Right lobe of liver (tissue), 4 donors: ENCODE results near the gene PGC.

Experiments used
- POLR2A ChIP-seq: fragments of 450-650 bp; IDR thresholded peaks from one replicate; pipeline ENCODE4 v1.6.1; 2017; ENCODE audit warnings: antibody characterized with exemption, mild to moderate bottlenecking
- TF ChIP-seq, protein P1 (sequence below), 4 donors: fragments of 200-600 bp in 3 of 4; fragments of 450-650 bp in 1 of 4; IDR thresholded peaks; one replicate each; pipeline versions ENCODE4 v1.5.1 to v1.8.0; 2016 to 2022; ENCODE audit warnings: antibody characterized with exemption in 4 of 4, mild to moderate bottlenecking in 2 of 4
- donor health status: DM: no; HTN: no; CAD: no.
- donor health status: DM: no; HTN: no; CAD: no.
- donor health status: DM: no; HTN: yes; CAD: no.

- TF ChIP-seq, protein P1, sequence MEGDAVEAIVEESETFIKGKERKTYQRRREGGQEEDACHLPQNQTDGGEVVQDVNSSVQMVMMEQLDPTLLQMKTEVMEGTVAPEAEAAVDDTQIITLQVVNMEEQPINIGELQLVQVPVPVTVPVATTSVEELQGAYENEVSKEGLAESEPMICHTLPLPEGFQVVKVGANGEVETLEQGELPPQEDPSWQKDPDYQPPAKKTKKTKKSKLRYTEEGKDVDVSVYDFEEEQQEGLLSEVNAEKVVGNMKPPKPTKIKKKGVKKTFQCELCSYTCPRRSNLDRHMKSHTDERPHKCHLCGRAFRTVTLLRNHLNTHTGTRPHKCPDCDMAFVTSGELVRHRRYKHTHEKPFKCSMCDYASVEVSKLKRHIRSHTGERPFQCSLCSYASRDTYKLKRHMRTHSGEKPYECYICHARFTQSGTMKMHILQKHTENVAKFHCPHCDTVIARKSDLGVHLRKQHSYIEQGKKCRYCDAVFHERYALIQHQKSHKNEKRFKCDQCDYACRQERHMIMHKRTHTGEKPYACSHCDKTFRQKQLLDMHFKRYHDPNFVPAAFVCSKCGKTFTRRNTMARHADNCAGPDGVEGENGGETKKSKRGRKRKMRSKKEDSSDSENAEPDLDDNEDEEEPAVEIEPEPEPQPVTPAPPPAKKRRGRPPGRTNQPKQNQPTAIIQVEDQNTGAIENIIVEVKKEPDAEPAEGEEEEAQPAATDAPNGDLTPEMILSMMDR (IDR thresholded peaks at IDR 0.05), result no peak
- no peak for TF ChIP-seq POLR2A
Measured at GRCh38 chr6:41697861-41698781, 49.1 kb downstream of the PGC start.
